VCaP (cell line): ENCODE results near the gene GTF2A1.
A peak's percentile ranks its signal among the peaks of the same experiment; 100 is the strongest.

Experiments used
- H3K27ac ChIP-seq: fragments of 450-650 bp; 2 replicates; pipeline ENCODE4 v1.5.1; 2017
- CTCF ChIP-seq: fragments of 450-650 bp; conservative IDR thresholded peaks from 2 replicates; pipeline ENCODE4 v1.5.1; 2017; ENCODE audit warnings: mild to moderate bottlenecking, moderate library complexity

Gene GTF2A1

GRCh38 chr14:81176241-81176640 lies 44.5 kb downstream of the GTF2A1 start:
- no peak for TF ChIP-seq CTCF
- no peak overlapping the region for H3K27ac ChIP-seq

DNA sequence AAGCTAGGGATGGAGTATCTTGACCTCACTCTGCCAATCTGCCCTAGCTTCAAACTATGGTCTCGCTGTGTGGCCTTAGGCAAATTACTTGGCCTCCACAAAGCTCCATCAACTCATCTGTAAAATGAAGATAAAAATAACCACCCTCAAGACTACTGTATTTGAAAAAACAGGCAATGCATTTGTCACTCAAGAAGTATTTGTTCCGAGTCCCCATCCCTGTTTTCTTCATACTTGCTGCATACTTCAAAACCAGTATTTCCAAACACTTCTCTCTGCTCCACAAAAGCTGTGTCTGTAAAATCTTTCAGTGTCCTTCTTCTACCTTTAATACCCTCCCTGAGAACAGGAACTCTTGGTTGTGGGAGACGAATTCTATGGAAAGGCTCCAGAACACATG lies 47.9 kb downstream of the GTF2A1 start:
- H3K27ac ChIP-seq = no peak overlapping the region
- TF ChIP-seq CTCF = no peak

GRCh38 chr14:81172353-81172752 lies 48.4 kb downstream of the GTF2A1 start:
- no peak overlapping the region for H3K27ac ChIP-seq
- no peak for TF ChIP-seq CTCF

GRCh38 chr14:81170829-81171195 lies 49.9 kb downstream of the GTF2A1 start:
- peak; percentile 30 for TF ChIP-seq CTCF
- H3K27ac ChIP-seq = peak overlapping the region; percentile 88

- H3K27ac ChIP-seq = peak overlapping the region; percentile 88
- peak; percentile 91 for TF ChIP-seq CTCF
Measured at GRCh38 chr14:81170104-81170828, 50.5 kb downstream of the GTF2A1 start.

- no peak for TF ChIP-seq CTCF
- H3K27ac ChIP-seq = peak overlapping the region; percentile 88
Measured at GRCh38 chr14:81169711-81170103, 51.1 kb downstream of the GTF2A1 start.

- peak overlapping the region; percentile 88 for H3K27ac ChIP-seq
- TF ChIP-seq CTCF = no peak
Measured at GRCh38 chr14:81169267-81169666, 51.5 kb downstream of the GTF2A1 start.
